GM12873 (cell line): ENCODE data around the gene CMIP.

ENCODE experiments used
- CTCF ChIP-seq: IDR thresholded peaks from 2 replicates; pipeline ENCODE4 v1.5.1; 2012; ENCODE audit warnings: low read depth, mild to moderate bottlenecking, moderate library complexity, low read length, control low read depth; ENCODE audit not compliant: insufficient read depth; ENCODE audit errors: missing control alignments

Gene CMIP

GRCh38 chr16:81611721-81612120, 167.1 kb downstream of the CMIP start:
- TF ChIP-seq CTCF, result no peak

- no peak for TF ChIP-seq CTCF
Measured at GRCh38 chr16:81612351-81613163, 167.9 kb downstream of the CMIP start.

DNA sequence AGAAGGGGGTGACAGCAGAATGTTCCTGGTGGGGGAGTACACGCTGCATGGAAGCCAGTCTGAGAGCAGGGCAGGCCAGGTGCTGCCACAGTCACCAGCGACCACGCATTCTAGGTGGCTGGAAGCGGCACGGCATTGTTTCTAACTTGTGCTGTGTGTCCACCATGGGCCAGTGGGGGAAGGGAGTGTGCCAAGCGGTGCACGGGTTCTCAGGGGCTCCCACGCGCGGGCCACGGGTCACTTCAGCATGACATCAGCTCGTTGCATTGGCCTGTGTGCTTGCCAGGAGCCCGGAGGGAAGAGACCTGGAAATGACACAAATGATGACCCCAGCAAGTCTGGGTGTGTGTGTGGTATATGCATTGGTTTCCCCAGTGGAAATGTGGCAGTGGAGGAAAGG, 169.6 kb downstream of the CMIP start:
- no peak for TF ChIP-seq CTCF

DNA sequence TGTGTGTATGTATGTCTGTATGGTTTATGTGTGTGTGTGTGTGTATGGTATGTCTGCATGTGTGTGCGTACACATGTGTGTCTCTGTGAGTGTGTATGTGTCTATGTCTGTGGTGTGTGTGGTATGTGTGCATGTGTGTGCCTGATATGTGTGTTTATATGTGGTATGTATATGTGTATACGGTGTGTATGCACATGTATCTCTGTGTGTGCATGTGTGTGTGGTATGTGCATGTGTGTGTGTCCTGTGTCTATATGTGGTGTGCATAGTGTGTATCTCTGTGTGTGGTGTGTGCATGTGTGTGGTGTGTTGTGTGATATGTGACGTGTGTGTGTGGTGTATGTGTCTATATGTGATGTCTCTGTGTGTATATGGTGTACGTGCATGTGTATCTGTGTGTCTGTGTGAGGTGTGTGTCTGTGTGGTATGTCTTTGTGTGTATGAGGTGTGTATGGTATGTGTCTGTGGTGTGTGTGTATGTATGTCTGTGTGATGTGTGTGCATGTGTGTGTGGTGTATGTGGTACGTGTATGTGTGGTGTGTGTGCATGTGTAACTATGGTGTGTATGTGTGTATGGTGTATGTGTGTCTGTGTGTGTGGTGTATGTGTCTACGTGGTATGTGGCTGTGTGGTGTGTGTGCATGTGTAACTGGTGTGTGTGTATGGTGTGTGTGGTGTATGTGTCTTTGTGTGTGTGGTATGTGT, 170.2 kb downstream of the CMIP start:
- no peak for TF ChIP-seq CTCF

DNA sequence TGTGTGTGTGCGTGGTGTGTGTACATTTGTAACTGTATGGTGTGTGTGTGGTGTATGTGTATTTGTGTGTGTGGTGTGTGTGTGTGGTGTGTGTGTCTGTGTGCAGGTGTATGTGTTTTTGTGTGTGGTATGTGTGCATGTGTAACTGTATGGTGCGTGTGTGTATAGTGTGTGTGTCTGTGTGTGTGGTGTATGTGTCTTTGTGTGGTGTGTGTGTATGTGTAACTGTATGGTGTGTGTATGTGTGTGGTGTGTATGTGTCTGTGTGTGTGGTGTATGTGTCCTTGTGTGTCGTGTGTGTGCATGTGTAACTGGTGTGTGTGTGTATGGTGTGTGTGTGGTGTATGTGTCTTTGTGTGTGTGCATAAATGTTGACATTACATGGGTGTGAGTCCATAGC, 170.8 kb downstream of the CMIP start:
- TF ChIP-seq CTCF, result no peak

GRCh38 chr16:81615833-81616232, 171.2 kb downstream of the CMIP start:
- no peak for TF ChIP-seq CTCF

GRCh38 chr16:81616321-81617020, 171.9 kb downstream of the CMIP start:
- TF ChIP-seq CTCF, result no peak
